ENCODE measurements around the gene SYTL2.

- TF ChIP-seq, protein P1, sequence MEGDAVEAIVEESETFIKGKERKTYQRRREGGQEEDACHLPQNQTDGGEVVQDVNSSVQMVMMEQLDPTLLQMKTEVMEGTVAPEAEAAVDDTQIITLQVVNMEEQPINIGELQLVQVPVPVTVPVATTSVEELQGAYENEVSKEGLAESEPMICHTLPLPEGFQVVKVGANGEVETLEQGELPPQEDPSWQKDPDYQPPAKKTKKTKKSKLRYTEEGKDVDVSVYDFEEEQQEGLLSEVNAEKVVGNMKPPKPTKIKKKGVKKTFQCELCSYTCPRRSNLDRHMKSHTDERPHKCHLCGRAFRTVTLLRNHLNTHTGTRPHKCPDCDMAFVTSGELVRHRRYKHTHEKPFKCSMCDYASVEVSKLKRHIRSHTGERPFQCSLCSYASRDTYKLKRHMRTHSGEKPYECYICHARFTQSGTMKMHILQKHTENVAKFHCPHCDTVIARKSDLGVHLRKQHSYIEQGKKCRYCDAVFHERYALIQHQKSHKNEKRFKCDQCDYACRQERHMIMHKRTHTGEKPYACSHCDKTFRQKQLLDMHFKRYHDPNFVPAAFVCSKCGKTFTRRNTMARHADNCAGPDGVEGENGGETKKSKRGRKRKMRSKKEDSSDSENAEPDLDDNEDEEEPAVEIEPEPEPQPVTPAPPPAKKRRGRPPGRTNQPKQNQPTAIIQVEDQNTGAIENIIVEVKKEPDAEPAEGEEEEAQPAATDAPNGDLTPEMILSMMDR (IDR thresholded peaks at IDR 0.05), result no peak
- TF ChIP-seq POLR2A (IDR thresholded peaks at IDR 0.05), result no peak
Measured at GRCh38 chr11:85680897-85681296, 130.0 kb downstream of the SYTL2 start.

Data from breast epithelium (tissue), 3 donors.